RWPE2 (cell line): ENCODE data around the gene ACAD9.

Experiments used
- ATAC-seq: fragments of 200-7000 bp; cut with Tn5 transposase; 3 replicates; pipeline ENCODE4 v1.9.1; 2021; ENCODE audit warnings: low read depth
- DNase-seq: peaks from one replicate; pipeline ENCODE4 v3.0.0-alpha.2; 2020; ENCODE audit warnings: low spot score
- H3K27ac ChIP-seq: fragments of 450-650 bp; 2 replicates; pipeline ENCODE4 v1.5.1; 2017; ENCODE audit warnings: mild to moderate bottlenecking; ENCODE audit not compliant: poor library complexity, severe bottlenecking
- H3K27me3 ChIP-seq: fragments of 250-450 bp; sonication (Bioruptor Pico); 2 replicates; pipeline ENCODE4 v1.5.1; 2021; ENCODE audit warnings: mild to moderate bottlenecking, moderate library complexity; ENCODE audit not compliant: insufficient read depth, poor library complexity, severe bottlenecking
- H3K36me3 ChIP-seq: fragments of 250-450 bp; sonication (Bioruptor Pico); 2 replicates; pipeline ENCODE4 v1.5.1; 2020; ENCODE audit warnings: low read depth, mild to moderate bottlenecking, moderate library complexity
- H3K4me1 ChIP-seq: fragments of 250-450 bp; sonication (Bioruptor Pico); 2 replicates; pipeline ENCODE4 v1.5.1; 2021; ENCODE audit warnings: mild to moderate bottlenecking, moderate library complexity; ENCODE audit not compliant: insufficient read depth, poor library complexity, severe bottlenecking
- H3K4me3 ChIP-seq: fragments of 250-450 bp; sonication (Bioruptor Pico); 2 replicates; pipeline ENCODE4 v1.5.1; 2021; ENCODE audit warnings: mild to moderate bottlenecking, moderate library complexity; ENCODE audit not compliant: severe bottlenecking
- H3K9me3 ChIP-seq: fragments of 250-450 bp; sonication (Bioruptor Pico); 2 replicates; pipeline ENCODE4 v1.5.1; 2021; ENCODE audit warnings: mild to moderate bottlenecking, moderate library complexity; ENCODE audit not compliant: severe bottlenecking
- CTCF ChIP-seq: fragments of 450-650 bp; IDR thresholded peaks from one replicate; pipeline ENCODE4 v1.5.1; 2017; ENCODE audit warnings: mild to moderate bottlenecking, moderate library complexity; ENCODE audit not compliant: poor library complexity, severe bottlenecking

Gene ACAD9

GRCh38 chr3:128851601-128852000, 27.8 kb upstream of the ACAD9 start:
- peaks cover 3% of the 10 kb centered on the region for H3K9me3 ChIP-seq
- no peaks in the 10 kb centered on the region for H3K36me3 ChIP-seq
- H3K4me3 ChIP-seq: no peak overlapping the region
- ATAC-seq (no peak), DNase-seq (no peak)
- H3K4me1 ChIP-seq: no peaks in the 10 kb centered on the region
- H3K27me3 ChIP-seq: no peaks in the 10 kb centered on the region
- H3K27ac ChIP-seq: no peak overlapping the region
- TF ChIP-seq CTCF: no peak

- no peak for ATAC-seq
These were observed 25.6 kb upstream of the ACAD9 start for GRCh38 chr3:128853826-128854225.

GRCh38 chr3:128854475-128854874, 24.9 kb upstream of the ACAD9 start:
- ATAC-seq (no peak), DNase-seq (no peak)
- no peaks in the 10 kb centered on the region for H3K36me3 ChIP-seq
- TF ChIP-seq CTCF: no peak
- no peaks in the 10 kb centered on the region for H3K4me1 ChIP-seq
- H3K4me3 ChIP-seq: no peak overlapping the region
- H3K27me3 ChIP-seq: no peaks in the 10 kb centered on the region
- no peak overlapping the region for H3K27ac ChIP-seq
- peaks cover 9% of the 10 kb centered on the region for H3K9me3 ChIP-seq

More at GRCh38 chr3:128853826-128854225, 25.6 kb upstream of the ACAD9 start:
- no peak for TF ChIP-seq CTCF
- H3K27me3 ChIP-seq: no peaks in the 10 kb centered on the region
- no peak for DNase-seq
- peaks cover 3% of the 10 kb centered on the region for H3K9me3 ChIP-seq
- no peak overlapping the region for H3K4me3 ChIP-seq
- H3K27ac ChIP-seq: no peak overlapping the region
- H3K36me3 ChIP-seq: no peaks in the 10 kb centered on the region
- no peaks in the 10 kb centered on the region for H3K4me1 ChIP-seq

- peaks cover 15% of the 10 kb centered on the region for H3K9me3 ChIP-seq
- H3K4me1 ChIP-seq: no peaks in the 10 kb centered on the region
- ATAC-seq (no peak), DNase-seq (no peak)
- H3K27ac ChIP-seq: no peak overlapping the region
- no peak for TF ChIP-seq CTCF
- H3K27me3 ChIP-seq: no peaks in the 10 kb centered on the region
- no peak overlapping the region for H3K4me3 ChIP-seq
- H3K36me3 ChIP-seq: no peaks in the 10 kb centered on the region
These were observed 23.9 kb upstream of the ACAD9 start for GRCh38 chr3:128855569-128855968.

GRCh38 chr3:128858167-128858566, 21.3 kb upstream of the ACAD9 start:
- no peak overlapping the region for H3K27ac ChIP-seq
- TF ChIP-seq CTCF: no peak
- ATAC-seq (no peak), DNase-seq (no peak)
- no peak overlapping the region for H3K4me3 ChIP-seq
- no peaks in the 10 kb centered on the region for H3K27me3 ChIP-seq
- H3K9me3 ChIP-seq: peaks cover 15% of the 10 kb centered on the region
- H3K36me3 ChIP-seq: no peaks in the 10 kb centered on the region
- no peaks in the 10 kb centered on the region for H3K4me1 ChIP-seq
